DND-41 (cell line): ENCODE measurements around the gene RFTN1.

Source experiments
- CTCF ChIP-seq: IDR thresholded peaks from 2 replicates; pipeline ENCODE4 v1.5.1; 2012; ENCODE audit warnings: borderline replicate concordance, low read length, moderate library complexity, mild to moderate bottlenecking; ENCODE audit not compliant: poor library complexity, severe bottlenecking; ENCODE audit errors: extremely low read depth
- EZH2 ChIP-seq: IDR thresholded peaks from 3 replicates; pipeline ENCODE4 v1.6.1; 2012; ENCODE audit warnings: borderline replicate concordance, low read depth, mild to moderate bottlenecking, moderate library complexity, low read length, inconsistent platforms; ENCODE audit not compliant: severe bottlenecking

GRCh38 chr3:16524196-16524595 lies 10.7 kb upstream of the RFTN1 start:
- TF ChIP-seq CTCF = no peak
- no peak for TF ChIP-seq EZH2
